Right atrium auricular region (tissue), 2 donors: ENCODE measurements around the gene KLHL7. TPM values are rescaled to one million over a fixed set of nuclear protein-coding genes. Genes with fewer than 3 reads are reported as not detected.

Experiments
- DNase-seq: peaks from one replicate; pipeline ENCODE4 v3.0.0-alpha.2; 2019; ENCODE audit warnings: low spot score
- H3K27ac ChIP-seq, 2 donors: fragments of 200-600 bp; sonication (generic); 1 replicate in 1 of 2; 2 replicates in 1 of 2; pipeline ENCODE4 v1.5.1; 2016 to 2019
- H3K27me3 ChIP-seq, 2 donors: fragments of 200-600 bp; sonication (generic); one replicate each; pipeline versions ENCODE4 v1.5.1 to v1.6.0; 2017 to 2019
- H3K36me3 ChIP-seq: fragments of 200-600 bp; sonication (generic); one replicate; pipeline ENCODE4 v1.5.1; 2016
- H3K4me1 ChIP-seq, 2 donors: fragments of 200-600 bp; sonication (generic); one replicate each; pipeline versions ENCODE4 v1.5.1 to v1.6.0; 2017 to 2019
- H3K4me3 ChIP-seq, 2 donors: fragments of 200-600 bp; sonication (generic); 1 replicate in 1 of 2; 2 replicates in 1 of 2; pipeline ENCODE4 v1.5.1; 2017 to 2019; ENCODE audit warnings: mild to moderate bottlenecking in 1 of 2, moderate library complexity in 1 of 2
- H3K9me3 ChIP-seq, 2 donors: fragments of 200-600 bp; sonication (generic); one replicate each; pipeline ENCODE4 v1.5.1; 2019
- CTCF ChIP-seq, 2 donors: fragments of 200-600 bp; sonication (generic); IDR thresholded peaks; one replicate each; pipeline ENCODE4 v1.5.1; 2019; ENCODE audit warnings: antibody characterized with exemption in 2 of 2
- total RNA-seq, 2 donors: library from RNA; depleted of rRNA; stranded (reverse); fragments of >200 nt; gene quantifications; one replicate each; pipeline ENCODE4 v1.1.0, GENCODE V29; 2016

KLHL7 gene
- total RNA-seq, 2 donors from 2014 or later: 37.3 to 87.6 TPM

GRCh38 chr7:23211589-23211988 is 106.0 kb downstream of the KLHL7 start:
- Histone ChIP-seq H3K4me3 (no peak overlapping the region), H3K27me3 (no peaks in the 10 kb centered on the region), H3K27ac (no peak overlapping the region), H3K4me1 (no peaks in the 10 kb centered on the region), H3K36me3 (no peaks in the 10 kb centered on the region), H3K9me3 (no peaks in the 10 kb centered on the region)
- TF ChIP-seq CTCF (IDR thresholded peaks at IDR 0.05): no peak
- no peak for DNase-seq

GRCh38 chr7:23212395-23212794 is 106.8 kb downstream of the KLHL7 start:
- H3K9me3 ChIP-seq: no peaks in the 10 kb centered on the region
- no peak for DNase-seq

GRCh38 chr7:23212841-23213240 is 107.3 kb downstream of the KLHL7 start:
- no peak overlapping the region for H3K27ac ChIP-seq
- H3K4me3 ChIP-seq: no peak overlapping the region
- H3K27me3 ChIP-seq: no peaks in the 10 kb centered on the region
- no peaks in the 10 kb centered on the region for H3K9me3 ChIP-seq
- TF ChIP-seq CTCF (IDR thresholded peaks at IDR 0.05): no peak
- H3K4me1 ChIP-seq: no peaks in the 10 kb centered on the region
- no peaks in the 10 kb centered on the region for H3K36me3 ChIP-seq
- DNase-seq: no peak

More at GRCh38 chr7:23212395-23212794, 106.8 kb downstream of the KLHL7 start:
- Histone ChIP-seq H3K27ac (no peak overlapping the region), H3K4me1 (no peaks in the 10 kb centered on the region), H3K36me3 (no peaks in the 10 kb centered on the region), H3K4me3 (no peak overlapping the region), H3K27me3 (no peaks in the 10 kb centered on the region)
- TF ChIP-seq CTCF (IDR thresholded peaks at IDR 0.05): no peak

- H3K36me3 ChIP-seq: no peaks in the 10 kb centered on the region
- H3K27me3 ChIP-seq: no peaks in the 10 kb centered on the region
- no peak for DNase-seq
- H3K4me3 ChIP-seq: no peak overlapping the region
- H3K9me3 ChIP-seq: no peaks in the 10 kb centered on the region
- no peak overlapping the region for H3K27ac ChIP-seq
- H3K4me1 ChIP-seq: no peaks in the 10 kb centered on the region
- TF ChIP-seq CTCF (IDR thresholded peaks at IDR 0.05): no peak
Measured at GRCh38 chr7:23213755-23214154, 108.2 kb downstream of the KLHL7 start.

GRCh38 chr7:23214423-23214822 is 108.8 kb downstream of the KLHL7 start:
- no peaks in the 10 kb centered on the region for H3K9me3 ChIP-seq
- no peak for TF ChIP-seq CTCF (IDR thresholded peaks at IDR 0.05)
- no peaks in the 10 kb centered on the region for H3K4me1 ChIP-seq
- no peaks in the 10 kb centered on the region for H3K27me3 ChIP-seq
- H3K36me3 ChIP-seq: no peaks in the 10 kb centered on the region
- no peak overlapping the region for H3K27ac ChIP-seq
- H3K4me3 ChIP-seq: no peak overlapping the region
- no peak for DNase-seq

- no peaks in the 10 kb centered on the region for H3K4me1 ChIP-seq
- no peak for TF ChIP-seq CTCF (IDR thresholded peaks at IDR 0.05)
- no peak overlapping the region for H3K4me3 ChIP-seq
- no peaks in the 10 kb centered on the region for H3K36me3 ChIP-seq
- DNase-seq: no peak
- no peaks in the 10 kb centered on the region for H3K9me3 ChIP-seq
- no peaks in the 10 kb centered on the region for H3K27me3 ChIP-seq
- H3K27ac ChIP-seq: no peak overlapping the region
Measured at GRCh38 chr7:23214938-23215337, 109.4 kb downstream of the KLHL7 start.
